Mesodermal cell (in vitro differentiated cells): Measurements from ENCODE around the gene ENGASE.

ENCODE experiments used
- H3K27ac ChIP-seq: 2 replicates; pipeline ENCODE4 v1.7.0; 2013; ENCODE audit warnings: mild to moderate bottlenecking, low read depth, low read length, moderate library complexity; ENCODE audit not compliant: severe bottlenecking
- H3K36me3 ChIP-seq: 2 replicates; pipeline ENCODE4 v1.7.1; 2013; ENCODE audit warnings: mild to moderate bottlenecking, low read length, moderate library complexity; ENCODE audit not compliant: control insufficient read depth, insufficient read depth
- H3K4me1 ChIP-seq: one replicate; pipeline ENCODE4 v1.7.1; 2013; ENCODE audit warnings: mild to moderate bottlenecking, low read length; ENCODE audit not compliant: insufficient read depth, control insufficient read depth, poor library complexity, severe bottlenecking
- H3K4me3 ChIP-seq: 2 replicates; pipeline ENCODE4 v1.7.0; 2013; ENCODE audit warnings: low read length, control low read depth, mild to moderate bottlenecking; ENCODE audit not compliant: insufficient read depth, poor library complexity, severe bottlenecking; ENCODE audit errors: extremely low read depth
- H3K9me3 ChIP-seq: 2 replicates; pipeline ENCODE4 v1.7.1; 2013; ENCODE audit warnings: mild to moderate bottlenecking, low read length, moderate library complexity; ENCODE audit not compliant: control insufficient read depth
- WGBS, 2 experiments: methylation state at CpG; one replicate each; pipeline ENCODE4 v1.1.5; 2013; ENCODE audit warnings: missing lambda C conversion rate in 2 of 2; ENCODE audit not compliant: insufficient coverage in 2 of 2; 5-methylcytosine and 5-hydroxymethylcytosine counted together

ENGASE gene

GRCh38 chr17:79088997-79089328, 14.3 kb downstream of the ENGASE start:
- H3K4me1 ChIP-seq: no peaks in the 10 kb centered on the region
- peaks cover 14% of the 10 kb centered on the region for H3K36me3 ChIP-seq
- no peak overlapping the region for H3K4me3 ChIP-seq
- WGBS, 2 experiments: 91 to 92% methylated on average over 2 to 4 of the region's 8 CpGs
- no peaks in the 10 kb centered on the region for H3K9me3 ChIP-seq
- no peak overlapping the region for H3K27ac ChIP-seq

DNA sequence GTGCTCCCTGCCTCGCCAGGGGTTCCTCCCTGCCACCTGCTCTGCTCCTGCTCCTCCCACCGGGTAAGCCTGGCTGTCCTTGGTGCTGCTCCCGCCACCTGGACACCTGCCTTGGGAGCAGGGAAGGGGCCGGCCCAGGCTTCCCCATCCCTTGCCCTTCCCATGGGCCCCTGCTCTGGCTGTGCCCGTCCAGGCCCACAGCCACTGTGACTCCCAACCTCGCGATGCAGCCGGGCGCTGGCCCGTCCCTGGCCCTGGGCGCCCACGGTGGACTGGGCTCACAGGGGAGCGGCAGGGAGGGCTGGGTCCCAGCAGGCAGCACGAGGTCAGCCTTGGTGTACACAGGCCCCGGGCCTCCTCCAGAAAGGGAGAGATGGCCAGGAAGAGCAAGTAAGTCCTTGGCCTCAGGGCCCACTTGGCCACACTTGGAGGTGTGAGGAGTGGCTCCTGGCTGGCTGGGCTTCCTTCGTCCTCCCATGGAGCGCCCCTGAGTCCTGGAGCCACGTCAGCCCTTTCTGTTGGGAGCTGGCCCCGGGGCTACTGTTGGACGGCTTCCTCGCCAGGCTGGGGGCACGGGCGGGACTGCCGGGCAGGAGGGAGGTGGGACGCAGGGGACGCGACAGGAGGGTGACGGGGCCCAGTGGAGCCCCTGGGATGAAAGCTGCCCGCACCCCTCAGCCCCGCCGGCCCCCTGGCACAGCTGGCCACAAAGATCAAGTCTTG, 15.3 kb downstream of the ENGASE start:
- H3K9me3 ChIP-seq: no peaks in the 10 kb centered on the region
- H3K27ac ChIP-seq: no peak overlapping the region
- H3K4me1 ChIP-seq: no peaks in the 10 kb centered on the region
- no peak overlapping the region for H3K4me3 ChIP-seq
- WGBS, 2 experiments: 86 to 92% methylated on average over 27 to 31 of the region's 31 CpGs
- peaks cover 6% of the 10 kb centered on the region for H3K36me3 ChIP-seq

DNA sequence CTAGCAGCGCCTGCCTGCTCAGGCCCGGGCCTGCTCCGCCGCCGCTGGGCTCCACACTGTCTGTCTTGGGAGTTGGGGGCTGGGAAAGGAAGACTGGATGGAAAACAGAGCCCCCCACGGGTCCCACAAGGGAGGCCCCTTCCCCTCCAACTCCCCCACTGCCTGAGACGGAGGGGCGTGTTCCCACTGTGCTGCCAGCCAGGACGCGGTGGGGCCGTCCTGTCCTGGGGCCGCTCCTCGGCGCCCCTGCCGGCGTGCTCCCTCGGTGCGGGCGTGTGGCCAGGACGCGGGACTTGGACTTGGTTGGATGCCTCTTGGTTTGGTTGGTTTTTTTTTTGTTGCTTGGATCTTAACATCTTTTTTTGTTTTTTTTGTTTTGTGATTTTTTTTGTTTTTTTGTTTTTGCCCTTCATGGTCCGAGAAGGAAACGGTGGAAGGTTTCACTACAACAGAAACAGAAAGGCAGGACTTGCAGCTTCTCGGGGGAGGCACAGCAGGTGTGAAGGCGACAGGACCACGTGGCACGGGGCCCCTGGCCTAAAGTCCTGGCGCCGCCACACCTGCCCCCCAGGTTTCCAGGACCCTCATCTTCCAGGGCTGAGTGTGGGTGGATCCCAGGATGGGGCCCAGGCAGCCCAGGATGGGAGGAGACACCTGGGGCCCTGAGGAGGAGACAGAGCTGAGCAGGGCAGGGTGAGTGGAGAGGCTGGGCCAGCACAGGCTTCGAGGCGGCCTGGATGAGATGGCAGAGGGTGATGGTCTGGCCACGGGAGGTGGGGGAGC, 16.0 kb downstream of the ENGASE start:
- H3K9me3 ChIP-seq: no peaks in the 10 kb centered on the region
- H3K4me3 ChIP-seq: no peak overlapping the region
- no peak overlapping the region for H3K27ac ChIP-seq
- WGBS, 2 experiments: 82 to 83% methylated on average over 21 to 24 of the region's 32 CpGs
- no peaks in the 10 kb centered on the region for H3K4me1 ChIP-seq
- peaks cover 3% of the 10 kb centered on the region for H3K36me3 ChIP-seq

GRCh38 chr17:79091226-79091670, 16.6 kb downstream of the ENGASE start:
- Histone ChIP-seq H3K4me1 (no peaks in the 10 kb centered on the region), H3K36me3 (no peaks in the 10 kb centered on the region), H3K27ac (no peak overlapping the region), H3K9me3 (no peaks in the 10 kb centered on the region), H3K4me3 (no peak overlapping the region)
- WGBS, 2 experiments: 88% methylated on average over 9 of the region's 10 CpGs

GRCh38 chr17:79092567-79092966, 17.9 kb downstream of the ENGASE start:
- H3K36me3 ChIP-seq: no peaks in the 10 kb centered on the region
- H3K27ac ChIP-seq: no peak overlapping the region
- WGBS, 2 experiments: 87 to 90% methylated on average over 3 of the region's 4 CpGs
- H3K9me3 ChIP-seq: no peaks in the 10 kb centered on the region
- H3K4me1 ChIP-seq: no peaks in the 10 kb centered on the region
- H3K4me3 ChIP-seq: no peak overlapping the region

DNA sequence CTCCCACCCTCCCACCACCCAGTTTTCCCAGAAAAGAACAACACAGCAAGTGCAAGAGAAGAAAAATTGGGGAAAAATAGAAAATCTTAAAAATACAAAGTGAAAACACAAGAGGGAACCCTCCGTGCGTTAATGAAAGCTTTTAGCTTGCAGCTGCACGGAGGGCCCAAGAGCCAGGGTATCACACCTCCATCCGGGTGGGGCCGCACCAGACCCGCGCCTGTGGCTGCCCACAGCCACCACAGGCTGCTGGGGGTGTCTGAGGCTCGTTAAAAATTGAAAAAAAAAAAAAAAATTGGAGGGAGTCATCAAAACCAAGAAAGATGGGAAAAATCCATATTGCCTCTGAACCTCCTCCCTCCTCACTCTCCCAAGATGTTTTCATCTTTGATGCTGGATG, 18.6 kb downstream of the ENGASE start:
- Histone ChIP-seq H3K36me3 (no peaks in the 10 kb centered on the region), H3K4me1 (no peaks in the 10 kb centered on the region), H3K9me3 (no peaks in the 10 kb centered on the region), H3K27ac (no peak overlapping the region), H3K4me3 (no peak overlapping the region)
- 92 to 96% methylated on average over 5 to 6 of the region's 8 CpGs for WGBS, 2 experiments

DNA sequence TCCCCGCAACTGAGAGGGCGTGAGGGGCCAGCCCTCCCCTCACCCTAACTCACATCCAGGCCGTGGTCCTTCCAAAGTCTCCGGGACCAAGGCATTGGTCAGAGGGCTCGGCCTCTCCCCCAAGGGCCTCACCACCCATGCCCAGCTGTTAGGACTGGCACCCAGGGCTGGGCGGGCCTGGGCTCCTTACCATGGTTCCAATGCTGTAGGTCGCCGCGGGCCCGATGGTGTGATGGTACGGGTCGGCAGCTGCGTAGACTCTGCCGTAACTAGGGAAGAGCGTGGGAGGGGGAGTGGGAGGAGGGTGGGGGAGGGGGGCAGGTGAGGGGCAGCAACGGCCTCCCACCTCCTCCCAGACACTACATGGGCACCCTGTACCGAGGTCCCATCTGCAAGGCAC, 19.6 kb downstream of the ENGASE start:
- Histone ChIP-seq H3K36me3 (no peaks in the 10 kb centered on the region), H3K4me3 (no peak overlapping the region), H3K4me1 (no peaks in the 10 kb centered on the region), H3K27ac (no peak overlapping the region), H3K9me3 (no peaks in the 10 kb centered on the region)
- 87 to 95% methylated on average over 5 to 6 of the region's 17 CpGs for WGBS, 2 experiments

DNA sequence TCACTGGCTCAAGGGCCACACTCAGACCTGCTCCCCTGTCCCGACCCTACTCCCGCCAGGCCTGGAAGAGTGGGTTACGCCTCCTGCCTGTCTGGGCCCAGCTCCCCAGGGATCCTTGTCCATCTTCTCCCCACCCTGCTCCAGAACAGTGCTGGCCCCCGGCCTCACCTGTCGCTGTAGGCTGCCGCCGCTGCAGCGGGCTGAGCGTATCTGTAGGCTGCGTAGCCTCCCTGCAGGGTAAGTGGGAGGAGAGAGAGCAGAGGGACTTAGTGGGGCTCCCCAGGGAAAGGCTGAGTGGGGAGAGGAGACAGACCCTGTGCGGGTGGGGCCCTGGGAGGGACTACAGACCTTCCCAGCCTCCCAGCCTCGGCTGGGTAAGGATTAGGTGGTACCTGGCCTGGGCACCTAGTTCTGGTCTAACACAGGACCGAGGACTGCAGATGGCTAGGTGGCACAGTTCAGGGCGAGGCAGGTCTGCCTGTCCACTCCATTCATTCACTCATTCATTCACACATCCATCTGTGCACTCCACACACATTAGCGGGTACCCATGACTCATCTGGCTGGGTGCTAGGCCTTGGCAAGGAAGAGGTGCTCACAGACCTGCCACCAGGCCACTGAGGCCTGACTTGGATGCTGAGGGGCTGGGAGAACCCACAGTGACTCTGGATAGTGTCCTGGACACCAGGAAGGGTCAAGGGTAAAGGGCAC, 20.9 kb downstream of the ENGASE start:
- H3K4me3 ChIP-seq: no peak overlapping the region
- WGBS, 2 experiments: 84 to 97% methylated on average over 6 to 12 of the region's 15 CpGs
- no peak overlapping the region for H3K27ac ChIP-seq
- H3K36me3 ChIP-seq: no peaks in the 10 kb centered on the region
- H3K9me3 ChIP-seq: no peaks in the 10 kb centered on the region
- no peaks in the 10 kb centered on the region for H3K4me1 ChIP-seq

GRCh38 chr17:79096477-79096876, 21.9 kb downstream of the ENGASE start:
- no peaks in the 10 kb centered on the region for H3K9me3 ChIP-seq
- no peak overlapping the region for H3K27ac ChIP-seq
- 78% methylated on average over 7 of the region's 16 CpGs; no CpG with 5 or more reads in 1 of the 2 experiments for WGBS, 2 experiments
- H3K4me3 ChIP-seq: no peak overlapping the region
- H3K4me1 ChIP-seq: no peaks in the 10 kb centered on the region
- H3K36me3 ChIP-seq: no peaks in the 10 kb centered on the region

GRCh38 chr17:79097226-79098055, 22.8 kb downstream of the ENGASE start:
- Histone ChIP-seq H3K36me3 (no peaks in the 10 kb centered on the region), H3K4me3 (no peak overlapping the region), H3K27ac (no peak overlapping the region), H3K4me1 (no peaks in the 10 kb centered on the region), H3K9me3 (no peaks in the 10 kb centered on the region)
- WGBS, 2 experiments: 87 to 93% methylated on average over 18 to 30 of the region's 52 CpGs
